ENCODE results near the gene ADAMTS14.

Gene ADAMTS14

DNA sequence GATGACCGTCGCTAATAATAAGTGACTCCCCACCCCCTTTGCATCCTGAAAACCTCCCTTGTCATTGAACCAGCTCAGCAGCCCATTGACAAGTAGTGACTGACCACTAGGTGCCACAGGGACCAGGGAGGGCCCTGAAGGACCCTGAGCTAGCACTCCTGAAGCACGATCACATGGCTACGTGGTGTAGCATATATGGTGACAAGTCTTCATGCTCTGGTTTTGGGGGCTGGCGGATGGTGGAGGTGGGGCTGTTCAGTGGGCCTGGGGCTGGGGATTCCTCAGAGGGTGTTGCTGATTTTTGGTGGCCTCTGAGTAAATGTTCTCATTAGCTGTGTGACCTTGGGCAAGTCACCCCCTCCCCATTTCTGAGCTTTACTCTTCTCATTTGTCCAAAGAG lies 4.7 kb downstream of the ADAMTS14 start:
- TF ChIP-seq GATA1 (IDR thresholded peaks at IDR 0.05; ENCODE audit: low read depth, low read length) (no peak), POLR2A (IDR thresholded peaks at IDR 0.05; ENCODE audit: low read length) (no peak)
- no peak for DNase-seq

DNA sequence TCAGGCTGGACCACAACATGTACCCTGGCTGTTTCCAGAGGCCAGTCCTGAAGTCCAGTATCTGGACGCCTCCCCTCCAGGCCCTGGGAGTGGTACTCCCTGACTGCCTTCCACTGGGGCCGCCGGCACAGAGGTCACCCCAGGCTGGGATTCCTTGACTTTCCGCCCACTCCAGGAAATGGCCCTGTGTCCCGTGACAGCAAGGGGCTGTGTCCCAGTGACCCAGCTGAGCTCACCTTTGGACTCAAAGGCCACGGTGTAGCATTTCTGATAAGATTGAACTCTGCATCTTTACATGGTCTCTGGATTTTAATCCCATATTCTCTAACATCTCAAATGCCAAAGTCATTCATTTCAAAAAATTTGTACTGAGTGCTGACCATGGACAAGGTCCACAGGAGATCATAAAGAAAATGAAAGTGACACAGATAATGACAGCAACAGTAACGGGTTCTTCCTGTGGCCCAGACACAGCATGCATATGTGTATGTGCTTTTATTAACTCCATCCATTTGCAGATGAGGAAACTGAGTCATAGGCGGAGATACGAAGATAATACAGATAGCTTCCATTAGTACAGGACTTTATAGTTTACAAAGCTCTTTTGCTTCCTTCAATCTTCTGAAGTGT lies 5.4 kb downstream of the ADAMTS14 start:
- DNase-seq: no peak

DNA sequence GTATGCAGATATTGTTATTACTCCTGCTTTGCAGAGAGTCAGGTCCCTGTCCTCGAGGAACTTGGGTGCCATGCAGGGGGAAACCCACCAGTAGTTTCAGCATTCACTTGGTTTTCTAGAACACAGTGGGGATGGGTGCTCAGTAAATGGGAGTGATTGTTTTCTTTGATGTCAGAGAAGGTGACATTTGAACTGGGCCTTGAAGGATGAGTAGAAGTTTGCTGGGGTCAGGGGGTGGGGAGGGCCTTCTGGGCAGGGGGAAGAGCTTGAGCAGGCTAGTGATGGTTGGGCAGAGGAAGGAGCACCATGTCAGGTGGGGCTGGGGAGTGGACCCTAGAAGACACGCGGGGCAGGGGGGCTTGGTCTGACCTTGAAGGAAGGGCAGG lies 5.9 kb downstream of the ADAMTS14 start:
- TF ChIP-seq POLR2A (IDR thresholded peaks at IDR 0.05; ENCODE audit: low read length): no peak
- TF ChIP-seq GATA1 (IDR thresholded peaks at IDR 0.05; ENCODE audit: low read depth, low read length): no peak
- no peak for DNase-seq

More for the DNA sequence above, 5.4 kb downstream of the ADAMTS14 start:
- TF ChIP-seq POLR2A (IDR thresholded peaks at IDR 0.05; ENCODE audit: low read length): no peak
- no peak for TF ChIP-seq GATA1 (IDR thresholded peaks at IDR 0.05; ENCODE audit: low read depth, low read length)

DNA sequence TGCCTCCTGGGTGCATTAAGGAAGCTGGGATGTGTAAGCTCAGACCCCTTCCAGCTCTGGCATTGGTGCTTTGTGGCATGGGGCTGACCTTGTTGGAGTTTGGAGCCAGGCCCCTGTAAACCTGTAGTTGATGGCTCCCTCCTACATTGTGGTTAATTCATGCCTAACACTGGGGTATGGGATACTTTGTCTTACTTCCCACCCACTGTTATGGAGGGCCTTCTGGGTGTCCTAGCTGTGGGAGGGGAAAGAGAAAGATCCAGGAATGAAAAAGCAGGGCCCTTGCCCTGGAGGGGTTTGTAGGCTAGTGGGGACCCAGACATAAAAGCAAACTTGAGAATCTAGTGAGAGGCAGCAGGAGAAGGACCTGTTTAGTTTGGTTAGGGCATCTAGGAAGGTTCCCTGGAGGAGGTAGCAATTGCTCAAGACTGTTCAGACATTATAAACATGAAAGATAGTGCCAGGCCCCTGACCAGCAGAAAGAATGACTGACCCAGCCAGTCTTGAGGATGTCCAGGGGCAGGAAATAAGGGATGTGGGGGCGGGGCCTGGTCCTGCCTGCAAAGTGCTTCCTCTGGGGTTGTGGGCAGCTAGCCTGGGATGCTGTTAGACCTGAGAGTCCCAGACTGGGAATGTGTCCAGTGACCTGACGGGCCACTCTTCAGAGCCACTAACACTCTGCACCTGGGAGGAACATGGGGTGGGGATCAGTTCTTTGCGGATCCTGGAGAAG lies 6.6 kb downstream of the ADAMTS14 start:
- no peak for DNase-seq
- no peak for TF ChIP-seq GATA1 (IDR thresholded peaks at IDR 0.05; ENCODE audit: low read depth, low read length)
- TF ChIP-seq POLR2A (IDR thresholded peaks at IDR 0.05; ENCODE audit: low read length): no peak

DNA sequence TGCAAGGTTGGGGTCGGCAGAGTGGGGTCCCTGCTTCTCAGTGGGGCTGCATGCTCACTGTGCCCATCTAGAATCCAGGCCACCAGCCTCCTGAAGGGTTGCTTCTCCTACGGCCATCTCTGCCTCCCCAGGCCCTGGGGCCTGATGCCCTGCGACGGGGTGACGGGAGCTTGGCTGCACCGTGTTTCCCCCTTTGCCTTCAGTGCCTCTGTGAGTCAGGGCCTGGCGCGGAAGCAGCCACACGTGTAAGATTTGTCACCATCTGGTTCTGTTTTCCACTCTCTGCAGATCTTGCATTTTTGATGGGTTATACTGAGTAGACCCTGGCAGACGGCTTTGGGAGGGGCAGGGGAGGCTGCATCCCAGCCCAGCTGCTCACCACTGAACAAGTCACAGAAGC lies 7.2 kb downstream of the ADAMTS14 start:
- TF ChIP-seq GATA1 (IDR thresholded peaks at IDR 0.05; ENCODE audit: low read depth, low read length): no peak
- no peak for TF ChIP-seq POLR2A (IDR thresholded peaks at IDR 0.05; ENCODE audit: low read length)
- DNase-seq: no peak

DNA sequence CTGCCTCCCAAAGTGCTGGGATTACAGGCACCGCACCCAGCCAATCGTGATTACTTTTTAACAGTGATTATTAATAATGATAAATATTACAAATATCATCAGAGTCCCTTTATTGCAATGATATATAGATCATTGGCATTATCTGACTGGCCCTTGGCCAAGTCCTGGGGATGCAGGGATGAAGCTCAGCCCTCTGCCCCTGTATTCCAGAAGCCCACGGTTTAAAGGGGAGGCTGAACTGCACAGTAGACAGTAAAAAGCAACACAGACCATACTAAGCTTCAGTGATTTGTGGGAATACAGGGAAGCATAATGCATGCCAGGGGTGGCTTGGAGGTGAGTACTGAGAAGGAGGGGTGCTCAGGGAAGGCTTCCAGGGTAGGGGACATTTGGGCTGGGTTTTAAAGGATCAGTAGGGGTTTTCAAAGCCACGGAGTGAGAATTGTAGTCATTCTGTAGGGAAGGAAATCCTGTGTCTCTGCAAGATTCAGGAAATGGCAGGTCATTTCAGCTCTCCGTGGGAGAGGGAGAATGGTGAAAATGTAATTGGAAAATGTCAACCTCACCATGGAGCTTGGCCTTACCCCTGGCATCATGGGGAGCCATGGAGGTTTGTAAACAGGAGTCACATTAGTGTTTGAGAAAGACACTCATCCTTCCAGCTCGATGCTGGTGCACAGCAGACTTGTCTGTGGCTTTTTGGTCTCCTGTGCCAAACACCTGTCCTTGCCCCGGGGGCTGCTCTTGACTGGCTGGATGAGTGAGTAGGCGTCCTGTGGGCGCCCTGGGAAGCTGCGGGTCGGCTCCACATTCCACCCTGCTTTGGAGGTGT lies 8.8 kb downstream of the ADAMTS14 start:
- DNase-seq: no peak
- TF ChIP-seq GATA1 (IDR thresholded peaks at IDR 0.05; ENCODE audit: low read depth, low read length): no peak

DNA sequence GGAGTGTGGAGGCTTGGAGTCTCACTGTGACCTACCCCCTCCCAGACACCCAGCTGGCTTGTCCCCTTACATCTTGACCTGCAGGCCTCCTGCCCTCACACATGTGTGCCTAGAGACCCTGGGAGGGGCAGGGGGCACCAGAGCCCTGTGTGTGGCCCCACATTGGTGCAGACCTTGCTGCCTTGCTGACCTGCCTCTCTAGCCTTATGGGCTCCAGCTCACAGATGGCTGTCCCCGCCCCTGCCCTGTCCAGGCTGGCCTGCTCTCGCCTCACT lies 9.4 kb downstream of the ADAMTS14 start:
- no peak for TF ChIP-seq GATA1 (IDR thresholded peaks at IDR 0.05; ENCODE audit: low read depth, low read length)
- TF ChIP-seq POLR2A (IDR thresholded peaks at IDR 0.05; ENCODE audit: low read length): no peak
- DNase-seq: no peak

DNA sequence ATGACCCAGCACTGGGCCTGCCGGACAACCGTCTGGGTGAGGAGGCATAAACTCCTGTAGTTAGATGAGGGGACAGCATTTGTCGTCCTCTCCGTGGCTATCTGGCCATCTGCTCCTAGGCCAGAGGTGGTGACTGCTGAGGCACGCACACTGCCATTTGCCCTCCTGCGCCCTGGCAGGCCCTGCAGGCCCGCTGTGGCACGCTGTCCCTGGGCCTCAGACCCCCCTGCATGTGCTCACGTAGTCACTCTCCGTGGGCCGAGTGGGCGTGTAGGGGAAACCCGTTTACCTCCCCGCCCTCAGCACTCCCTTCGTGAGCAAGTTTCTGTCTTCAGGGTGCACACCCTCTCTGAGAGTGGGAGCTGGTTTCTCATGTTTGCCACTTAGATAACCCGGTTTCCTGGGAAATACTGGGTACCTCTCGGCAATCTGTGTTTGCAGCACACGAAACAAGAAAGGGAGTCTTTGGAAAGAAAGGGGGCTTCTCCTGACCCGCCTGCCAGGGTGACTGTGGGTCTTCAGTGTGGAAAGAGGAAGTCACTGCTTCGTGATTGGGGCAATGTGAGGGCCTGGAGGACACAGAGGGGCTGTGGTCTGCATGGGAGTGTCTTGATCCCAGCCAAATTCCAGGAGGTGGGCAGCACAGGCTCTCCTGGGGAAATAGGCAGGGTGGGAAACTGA lies 10.8 kb downstream of the ADAMTS14 start:
- no peak for DNase-seq
- no peak for TF ChIP-seq POLR2A (IDR thresholded peaks at IDR 0.05; ENCODE audit: low read length)
- TF ChIP-seq GATA1 (IDR thresholded peaks at IDR 0.05; ENCODE audit: low read depth, low read length): no peak

DNA sequence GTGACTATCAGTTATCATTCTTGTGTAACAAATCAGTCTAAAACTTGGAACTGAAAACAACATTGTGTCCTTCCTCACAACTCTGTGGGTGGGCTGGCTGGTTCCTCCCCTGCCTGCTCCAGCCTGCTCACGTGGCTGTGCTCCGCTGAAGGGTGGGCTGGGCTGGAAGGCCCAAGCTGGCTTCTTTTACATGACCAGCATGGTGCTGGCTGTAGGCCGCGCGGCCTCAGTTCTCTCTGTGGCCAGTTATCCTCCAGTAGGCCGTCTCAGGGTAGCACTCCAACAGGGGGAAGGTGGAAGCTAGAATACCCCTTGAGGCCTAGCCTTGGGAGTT lies 11.3 kb downstream of the ADAMTS14 start:
- TF ChIP-seq POLR2A (IDR thresholded peaks at IDR 0.05; ENCODE audit: low read length): no peak
- no peak for TF ChIP-seq GATA1 (IDR thresholded peaks at IDR 0.05; ENCODE audit: low read depth, low read length)
- DNase-seq: no peak

DNA sequence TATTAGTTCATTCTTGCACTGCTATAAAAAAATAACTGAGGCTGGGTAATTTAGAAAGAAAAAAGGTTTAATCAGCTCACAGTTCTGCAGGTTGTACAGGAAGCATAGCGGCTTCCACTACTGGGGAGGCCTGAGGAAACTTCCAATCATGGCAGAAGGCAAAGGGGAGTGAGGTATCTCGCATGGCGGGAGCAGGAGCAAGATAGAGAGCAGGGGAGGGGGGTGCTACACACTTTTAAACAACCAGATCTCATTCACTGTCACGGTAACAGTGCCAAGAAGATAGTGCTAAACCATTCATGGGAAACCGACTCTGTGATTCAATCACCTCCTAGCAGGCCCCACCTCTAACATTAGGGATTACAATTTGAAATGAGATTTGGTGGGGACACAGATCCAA lies 11.6 kb downstream of the ADAMTS14 start:
- DNase-seq: no peak
- TF ChIP-seq POLR2A (IDR thresholded peaks at IDR 0.05; ENCODE audit: low read length) (no peak), GATA1 (IDR thresholded peaks at IDR 0.05; ENCODE audit: low read depth, low read length) (no peak)

DNA sequence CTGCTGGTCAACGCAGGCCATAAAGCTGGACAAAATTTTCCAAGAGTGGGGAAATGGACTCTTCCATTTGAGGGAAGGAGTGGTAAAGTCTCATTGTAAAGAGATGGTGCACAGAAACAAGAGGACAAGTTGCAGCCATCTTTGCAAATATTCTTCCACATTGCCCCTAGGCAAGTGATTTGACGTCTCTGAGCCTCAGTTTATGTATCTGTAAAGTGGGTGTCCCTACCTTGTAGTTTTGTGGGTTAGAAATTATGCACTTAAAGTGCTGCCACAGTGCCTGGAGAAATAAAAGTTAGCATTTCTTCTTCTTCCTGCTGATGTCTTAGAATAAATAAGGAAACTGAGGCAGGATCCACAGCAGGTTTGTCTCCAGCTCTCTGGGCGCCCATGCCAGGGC lies 12.1 kb downstream of the ADAMTS14 start:
- no peak for DNase-seq
- TF ChIP-seq POLR2A (IDR thresholded peaks at IDR 0.05; ENCODE audit: low read length) (no peak), GATA1 (IDR thresholded peaks at IDR 0.05; ENCODE audit: low read depth, low read length) (no peak)

DNA sequence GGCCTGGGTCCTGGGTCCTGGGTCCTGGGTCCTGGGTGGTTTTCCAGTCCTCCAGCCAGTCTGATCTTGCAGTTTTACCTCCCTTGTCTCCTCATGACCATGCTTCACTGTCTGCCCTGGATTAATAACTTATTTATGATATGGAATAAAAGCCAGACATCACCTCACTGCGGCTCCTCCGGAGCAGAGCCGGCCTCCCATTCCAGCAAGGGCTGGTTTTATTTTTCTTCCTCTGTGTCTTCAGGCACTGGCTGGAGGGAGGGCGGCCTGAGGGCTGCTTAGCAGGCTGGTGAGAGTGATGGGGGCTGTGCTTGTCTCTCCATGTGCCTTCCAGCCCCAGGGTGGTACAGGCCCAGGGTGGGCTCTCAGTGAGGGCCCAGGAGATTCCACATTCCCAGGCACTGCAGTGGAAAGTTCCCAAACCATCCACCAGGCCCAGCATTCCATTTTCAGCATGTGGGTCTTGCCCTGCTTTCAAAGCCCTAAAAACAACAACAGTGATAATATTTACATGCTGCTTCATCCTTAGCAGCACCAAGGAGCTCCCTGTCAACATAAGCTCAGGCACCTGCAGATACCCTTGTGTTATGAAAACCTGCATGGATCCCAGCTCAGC lies 12.6 kb downstream of the ADAMTS14 start:
- no peak for TF ChIP-seq POLR2A (IDR thresholded peaks at IDR 0.05; ENCODE audit: low read length)
- TF ChIP-seq GATA1 (IDR thresholded peaks at IDR 0.05; ENCODE audit: low read depth, low read length): no peak
- no peak for DNase-seq

DNA sequence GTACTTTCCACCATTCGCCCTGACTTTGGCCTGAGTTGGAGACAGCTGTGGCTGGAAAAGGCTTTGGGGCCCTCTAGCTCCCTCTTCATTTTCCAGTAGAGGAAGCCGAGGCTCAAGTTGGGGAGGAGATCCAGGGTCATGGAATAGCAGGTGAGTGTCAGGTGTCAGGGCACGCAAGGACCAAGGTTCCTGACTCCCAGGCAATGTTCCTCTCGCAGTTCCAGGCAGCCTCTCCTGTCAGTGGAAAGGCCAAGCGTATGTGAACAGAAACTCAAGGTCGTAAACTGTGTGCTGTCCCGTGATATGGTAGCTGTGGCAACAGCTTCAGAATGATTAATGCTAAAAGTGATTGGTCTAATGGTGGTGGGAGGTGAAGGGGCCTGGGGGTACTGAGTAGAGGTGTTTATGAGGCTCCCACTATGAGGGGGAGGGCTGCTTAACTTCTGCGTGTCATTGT lies 13.2 kb downstream of the ADAMTS14 start:
- TF ChIP-seq POLR2A (IDR thresholded peaks at IDR 0.05; ENCODE audit: low read length) (no peak), GATA1 (IDR thresholded peaks at IDR 0.05; ENCODE audit: low read depth, low read length) (no peak)
- DNase-seq: no peak

DNA sequence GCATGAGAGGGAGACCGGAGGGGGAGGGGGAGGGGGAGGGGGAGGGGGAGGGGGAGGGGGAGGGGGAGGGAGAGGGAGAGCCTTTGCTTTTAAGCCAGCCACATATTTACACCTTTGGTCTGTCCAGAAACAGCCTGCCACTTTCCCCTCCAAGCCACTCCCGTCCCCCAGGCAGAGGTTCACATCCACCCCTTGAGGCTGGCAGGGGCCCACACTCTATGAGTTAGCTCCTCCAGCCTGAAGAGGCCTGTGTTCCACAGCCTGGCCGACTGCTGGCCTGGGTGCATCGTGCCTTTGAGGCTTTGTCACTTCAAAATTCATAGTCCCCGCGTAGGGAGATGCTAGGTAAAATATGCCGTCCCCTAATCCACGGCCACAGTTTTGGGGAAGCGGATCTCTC lies 16.5 kb downstream of the ADAMTS14 start:
- no peak for TF ChIP-seq POLR2A (IDR thresholded peaks at IDR 0.05; ENCODE audit: low read length)
- no peak for TF ChIP-seq GATA1 (IDR thresholded peaks at IDR 0.05; ENCODE audit: low read depth, low read length)
- no peak for DNase-seq

Measured in erythroblast (primary cell).